Esophagus squamous epithelium (tissue), 5 donors: ENCODE measurements around the gene ITM2B. TPM values are rescaled to one million over a fixed set of nuclear protein-coding genes. Genes with fewer than 3 reads are reported as not detected.

Experiments
- DNase-seq: peaks from one replicate; lab custom pipeline; 2025; lab: John Stamatoyannopoulos, UW
- H3K27ac ChIP-seq, 4 donors: fragments of 200-600 bp; sonication (generic); one replicate each; pipeline ENCODE4 v1.5.1; 2016 to 2019; ENCODE audit warnings: mild to moderate bottlenecking in 1 of 4
- H3K27me3 ChIP-seq, 4 donors: fragments of 200-600 bp; sonication (generic); 1 replicate in 3 of 4; 2 replicates in 1 of 4; pipeline versions ENCODE4 v1.5.1 to v1.6.0; 2017 to 2021; ENCODE audit warnings: antibody characterized with exemption in 1 of 4
- H3K36me3 ChIP-seq, 3 donors: fragments of 200-600 bp; sonication (generic); one replicate each; pipeline ENCODE4 v1.5.1; 2016 to 2019
- H3K4me1 ChIP-seq, 3 donors: fragments of 200-600 bp; sonication (generic); one replicate each; pipeline ENCODE4 v1.5.1; 2017 to 2019
- H3K4me3 ChIP-seq, 4 donors: fragments of 200-600 bp; sonication (generic); 1 replicate in 3 of 4; 2 replicates in 1 of 4; pipeline ENCODE4 v1.5.1; 2016 to 2019; ENCODE audit warnings: mild to moderate bottlenecking in 2 of 4, moderate library complexity in 1 of 4
- H3K9me3 ChIP-seq, 3 donors: fragments of 200-600 bp; sonication (generic); one replicate each; pipeline ENCODE4 v1.5.1; 2016 to 2019
- POLR2A ChIP-seq, 4 donors: fragments of 450-650 bp; IDR thresholded peaks; one replicate each; pipeline ENCODE4 v1.6.1; 2017; ENCODE audit warnings: antibody characterized with exemption in 4 of 4, mild to moderate bottlenecking in 4 of 4, moderate library complexity in 3 of 4
- WGBS, 2 donors: methylation state at CpG; one replicate each; pipeline ENCODE4 v1.1.5; 2018; 5-methylcytosine and 5-hydroxymethylcytosine counted together
- intact Hi-C: fragments of 100-400 bp; cut with DNase I; formaldehyde crosslinking; loops from one replicate; pipeline ENCODE4 v1.15.0; 2022
- total RNA-seq, 4 donors: library from RNA; depleted of rRNA; stranded (reverse); fragments of >200 nt; gene quantifications; one replicate each; pipeline ENCODE4 v1.1.0, GENCODE V29; 2016
- TF ChIP-seq, protein P1 (sequence below), 6 experiments: fragments of 450-650 bp in 4 of 6; fragments of 200-600 bp in 2 of 6; sonication (generic) in 2 of 6; IDR thresholded peaks; one replicate each; pipeline ENCODE4 v1.5.1; 2016 to 2019; ENCODE audit warnings: antibody characterized with exemption in 6 of 6, mild to moderate bottlenecking in 4 of 6, moderate library complexity in 4 of 6
- donor health status: DM: yes; HTN: yes; CAD: no.

ITM2B gene
- total RNA-seq, 4 donors from 2014 or later = 418 to 554 (median 457) TPM

DNA sequence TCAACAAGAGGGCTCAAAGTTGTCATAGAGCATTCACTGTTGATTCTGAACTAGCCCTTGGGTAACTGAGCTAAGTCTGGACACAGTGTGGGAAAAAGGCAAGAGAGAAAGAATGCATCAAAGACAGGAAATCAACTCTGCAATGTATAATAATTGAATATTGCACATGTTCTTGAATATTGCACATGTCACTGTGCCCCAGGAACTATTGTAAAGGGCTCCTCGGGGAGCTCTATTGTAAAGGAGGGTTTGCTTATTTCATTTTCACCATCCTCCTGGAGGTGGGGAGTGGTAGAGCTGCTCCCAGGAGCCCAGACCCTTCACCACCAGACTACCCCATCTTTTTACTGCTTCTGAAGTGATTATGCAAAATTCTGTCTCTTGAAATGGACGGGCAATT lies 44.4 kb upstream of the ITM2B start:
- no peak for DNase-seq
- Histone ChIP-seq H3K9me3 (no peaks in the 10 kb centered on the region), H3K4me3 (no peak overlapping the region), H3K27me3 (no peaks in the 10 kb centered on the region), H3K27ac (no peak overlapping the region), H3K4me1 (peaks cover 0 to 5% (median 0%) of the 10 kb centered on the region in 3 donors), H3K36me3 (no peaks in the 10 kb centered on the region)
- intact Hi-C loops = no loop called here
- 65 to 83% methylated on average over 2 of the region's 2 CpGs for WGBS, 2 donors
- TF ChIP-seq, protein P1, sequence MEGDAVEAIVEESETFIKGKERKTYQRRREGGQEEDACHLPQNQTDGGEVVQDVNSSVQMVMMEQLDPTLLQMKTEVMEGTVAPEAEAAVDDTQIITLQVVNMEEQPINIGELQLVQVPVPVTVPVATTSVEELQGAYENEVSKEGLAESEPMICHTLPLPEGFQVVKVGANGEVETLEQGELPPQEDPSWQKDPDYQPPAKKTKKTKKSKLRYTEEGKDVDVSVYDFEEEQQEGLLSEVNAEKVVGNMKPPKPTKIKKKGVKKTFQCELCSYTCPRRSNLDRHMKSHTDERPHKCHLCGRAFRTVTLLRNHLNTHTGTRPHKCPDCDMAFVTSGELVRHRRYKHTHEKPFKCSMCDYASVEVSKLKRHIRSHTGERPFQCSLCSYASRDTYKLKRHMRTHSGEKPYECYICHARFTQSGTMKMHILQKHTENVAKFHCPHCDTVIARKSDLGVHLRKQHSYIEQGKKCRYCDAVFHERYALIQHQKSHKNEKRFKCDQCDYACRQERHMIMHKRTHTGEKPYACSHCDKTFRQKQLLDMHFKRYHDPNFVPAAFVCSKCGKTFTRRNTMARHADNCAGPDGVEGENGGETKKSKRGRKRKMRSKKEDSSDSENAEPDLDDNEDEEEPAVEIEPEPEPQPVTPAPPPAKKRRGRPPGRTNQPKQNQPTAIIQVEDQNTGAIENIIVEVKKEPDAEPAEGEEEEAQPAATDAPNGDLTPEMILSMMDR (IDR thresholded peaks at IDR 0.05) = no peak
- no peak for TF ChIP-seq POLR2A (IDR thresholded peaks at IDR 0.05)

DNA sequence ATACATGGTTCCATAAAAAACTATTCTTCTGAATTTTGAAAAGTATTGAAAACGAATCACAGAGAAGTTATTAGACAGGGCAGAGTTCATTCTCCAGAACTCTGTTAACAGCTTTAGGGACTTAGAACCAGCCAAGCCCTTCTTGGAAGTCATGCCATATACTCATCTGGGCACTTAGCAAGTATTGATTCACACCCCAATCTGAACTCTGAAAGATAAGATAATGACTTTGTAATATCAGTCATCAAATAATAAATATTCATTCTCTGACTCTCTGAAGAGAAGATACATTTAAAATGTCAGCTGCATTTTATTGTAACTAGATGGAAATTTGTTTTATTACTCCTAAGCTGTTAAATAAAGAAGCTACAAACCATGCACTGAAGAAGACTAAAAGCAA lies 43.8 kb upstream of the ITM2B start:
- intact Hi-C loops = no loop called here
- Histone ChIP-seq H3K4me1 (peaks cover 0 to 5% (median 0%) of the 10 kb centered on the region in 3 donors), H3K36me3 (no peaks in the 10 kb centered on the region), H3K27ac (no peak overlapping the region), H3K9me3 (no peaks in the 10 kb centered on the region), H3K4me3 (no peak overlapping the region), H3K27me3 (no peaks in the 10 kb centered on the region)
- no peak for DNase-seq
- 59 to 75% methylated on average over 1 of the region's 1 CpG for WGBS, 2 donors
- TF ChIP-seq, protein P1 (IDR thresholded peaks at IDR 0.05) = no peak
- TF ChIP-seq POLR2A (IDR thresholded peaks at IDR 0.05) = no peak

DNA sequence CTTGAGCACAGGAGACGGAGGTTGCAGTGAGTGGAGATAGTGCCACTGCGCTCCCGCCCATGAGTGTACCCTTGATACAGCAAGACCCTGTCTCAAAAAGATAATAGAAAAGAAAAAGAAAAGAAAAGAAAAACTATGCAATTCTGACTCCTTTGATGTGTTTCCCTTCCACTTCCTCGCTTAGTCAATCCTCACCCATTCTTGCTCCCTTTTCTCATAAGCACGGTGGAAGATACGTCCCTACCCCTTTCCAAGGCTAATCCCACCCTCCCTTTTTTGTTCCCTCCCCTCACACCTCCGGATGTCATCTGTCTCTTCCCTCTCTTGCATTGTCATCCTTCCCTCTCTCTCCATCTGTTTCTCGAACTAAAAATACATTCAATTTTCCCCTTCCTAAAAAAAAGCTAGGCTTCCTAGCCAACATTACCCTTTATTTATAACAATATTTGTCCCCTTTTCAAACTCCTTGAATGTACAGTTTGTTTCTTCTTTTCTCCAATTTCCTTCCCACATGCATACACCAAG lies 40.5 kb upstream of the ITM2B start:
- WGBS, 2 donors = 68 to 72% methylated on average over 8 of the region's 8 CpGs
- H3K4me1 ChIP-seq = no peaks in the 10 kb centered on the region
- H3K9me3 ChIP-seq = no peaks in the 10 kb centered on the region
- H3K4me3 ChIP-seq = no peak overlapping the region
- TF ChIP-seq, protein P1 (IDR thresholded peaks at IDR 0.05) = no peak
- TF ChIP-seq POLR2A (IDR thresholded peaks at IDR 0.05) = no peak
- H3K27me3 ChIP-seq = no peaks in the 10 kb centered on the region
- intact Hi-C loops = no loop called here
- no peak for DNase-seq
- H3K36me3 ChIP-seq = no peaks in the 10 kb centered on the region
- no peak overlapping the region for H3K27ac ChIP-seq

DNA sequence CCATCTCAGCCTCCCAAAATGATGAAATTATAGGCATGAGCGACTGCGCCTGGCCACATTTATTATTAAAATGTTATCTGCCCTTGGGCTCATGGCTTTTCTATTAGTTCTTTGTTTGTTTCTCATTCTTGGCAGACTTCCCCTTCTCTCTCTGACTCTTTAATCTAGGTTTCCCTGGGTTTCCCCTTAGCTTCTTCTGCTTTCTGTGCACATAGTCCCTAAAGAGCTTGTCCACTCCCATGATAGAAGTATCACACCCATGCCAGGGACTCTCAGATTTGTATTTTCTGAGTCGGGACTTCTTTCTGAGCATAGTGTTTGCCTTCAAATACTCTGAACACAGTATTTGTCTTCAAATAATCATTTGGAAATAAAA lies 38.6 kb upstream of the ITM2B start:
- TF ChIP-seq, protein P1 (IDR thresholded peaks at IDR 0.05) = no peak
- no peak for TF ChIP-seq POLR2A (IDR thresholded peaks at IDR 0.05)
- Histone ChIP-seq H3K27me3 (no peaks in the 10 kb centered on the region), H3K27ac (no peak overlapping the region), H3K9me3 (no peaks in the 10 kb centered on the region), H3K4me1 (peaks cover 0 to 4% (median 0%) of the 10 kb centered on the region in 3 donors), H3K36me3 (no peaks in the 10 kb centered on the region), H3K4me3 (no peak overlapping the region)
- DNase-seq = no peak
- WGBS, 2 donors = 40 to 41% methylated on average over 3 of the region's 3 CpGs
- intact Hi-C loops = no loop called here

DNA sequence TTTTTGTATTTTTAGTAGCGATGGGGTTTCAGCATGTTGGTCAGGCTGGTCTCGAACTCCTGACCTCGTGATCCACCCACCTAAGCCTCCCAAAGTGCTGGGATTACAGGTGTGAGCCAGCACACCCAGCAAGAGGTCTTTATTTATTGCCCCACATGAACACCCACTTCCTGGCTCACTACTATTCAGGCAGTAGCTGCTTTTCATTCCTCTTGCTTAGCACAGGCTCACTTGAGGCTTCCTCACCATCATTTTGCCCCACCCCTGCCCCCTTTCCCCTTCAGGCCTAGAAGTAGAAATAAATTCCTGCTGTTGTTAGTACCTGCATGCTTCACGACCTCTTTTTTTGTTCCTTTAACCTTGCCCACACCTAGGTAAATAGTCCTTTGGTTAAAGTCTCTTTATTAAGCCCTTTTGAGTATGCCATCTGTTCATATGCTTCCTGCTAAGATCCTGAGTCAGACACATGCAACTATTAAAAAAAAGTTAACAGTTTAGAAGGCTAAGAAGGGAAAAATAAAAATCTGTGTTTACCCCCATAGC lies 33.5 kb upstream of the ITM2B start:
- Histone ChIP-seq H3K36me3 (no peaks in the 10 kb centered on the region), H3K4me3 (no peak overlapping the region), H3K27ac (peak overlapping the region in 1 of 4 donors; percentile 9), H3K27me3 (no peaks in the 10 kb centered on the region), H3K9me3 (no peaks in the 10 kb centered on the region), H3K4me1 (peaks cover 0 to 10% (median 0%) of the 10 kb centered on the region in 3 donors)
- no peak for TF ChIP-seq POLR2A (IDR thresholded peaks at IDR 0.05)
- TF ChIP-seq, protein P1 (IDR thresholded peaks at IDR 0.05) = no peak
- intact Hi-C loops = no loop called here
- 57 to 67% methylated on average over 4 of the region's 4 CpGs for WGBS, 2 donors
- no peak for DNase-seq
